ENCODE measurements around the gene MPI.

Gene MPI

GRCh38 chr15:74895830-74896229, 6.0 kb downstream of the MPI start:
- no peak overlapping the region for H3K9ac ChIP-seq (ENCODE audit: low read length)
- no peaks in the 10 kb centered on the region for H3K9me3 ChIP-seq (ENCODE audit: low read length)
- H3K36me3 ChIP-seq (ENCODE audit: insufficient read depth, low read length), result peaks cover 37% of the 10 kb centered on the region
- H3K4me3 ChIP-seq (ENCODE audit: low read depth in 1 of 2, low read length in 2 of 2), result no peak overlapping the region
- peaks cover 1% of the 10 kb centered on the region for H3K4me1 ChIP-seq (ENCODE audit: insufficient read depth, low read length)
- no peaks in the 10 kb centered on the region for H3K27me3 ChIP-seq (ENCODE audit: control insufficient read depth in 1 of 2, insufficient read depth in 2 of 2, low read length in 2 of 2)
- H3K27ac ChIP-seq (ENCODE audit: low read depth, low read length), result no peak overlapping the region

GRCh38 chr15:74896316-74896715, 6.5 kb downstream of the MPI start:
- Histone ChIP-seq H3K9ac (ENCODE audit: low read length) (no peak overlapping the region), H3K4me3 (ENCODE audit: low read depth in 1 of 2, low read length in 2 of 2) (no peak overlapping the region), H3K4me1 (ENCODE audit: insufficient read depth, low read length) (peaks cover 2% of the 10 kb centered on the region), H3K9me3 (ENCODE audit: low read length) (no peaks in the 10 kb centered on the region), H3K27me3 (ENCODE audit: control insufficient read depth in 1 of 2, insufficient read depth in 2 of 2, low read length in 2 of 2) (no peaks in the 10 kb centered on the region), H3K36me3 (ENCODE audit: insufficient read depth, low read length) (peaks cover 42% of the 10 kb centered on the region), H3K27ac (ENCODE audit: low read depth, low read length) (no peak overlapping the region)

- no peak overlapping the region for H3K27ac ChIP-seq (ENCODE audit: low read depth, low read length)
- no peak overlapping the region for H3K4me3 ChIP-seq (ENCODE audit: low read depth in 1 of 2, low read length in 2 of 2)
- H3K27me3 ChIP-seq (ENCODE audit: control insufficient read depth in 1 of 2, insufficient read depth in 2 of 2, low read length in 2 of 2), result no peaks in the 10 kb centered on the region
- H3K4me1 ChIP-seq (ENCODE audit: insufficient read depth, low read length), result peaks cover 12% of the 10 kb centered on the region
- H3K36me3 ChIP-seq (ENCODE audit: insufficient read depth, low read length), result peaks cover 45% of the 10 kb centered on the region
- no peaks in the 10 kb centered on the region for H3K9me3 ChIP-seq (ENCODE audit: low read length)
- H3K9ac ChIP-seq (ENCODE audit: low read length), result no peak overlapping the region
Observed at GRCh38 chr15:74897300-74897701, 7.5 kb downstream of the MPI start.

GRCh38 chr15:74901612-74902063, 11.8 kb downstream of the MPI start:
- Histone ChIP-seq H3K36me3 (ENCODE audit: insufficient read depth, low read length) (peaks cover 56% of the 10 kb centered on the region), H3K9ac (ENCODE audit: low read length) (no peak overlapping the region), H3K9me3 (ENCODE audit: low read length) (no peaks in the 10 kb centered on the region), H3K27ac (ENCODE audit: low read depth, low read length) (peak overlapping the region; percentile 20), H3K27me3 (ENCODE audit: control insufficient read depth in 1 of 2, insufficient read depth in 2 of 2, low read length in 2 of 2) (no peaks in the 10 kb centered on the region), H3K4me3 (ENCODE audit: low read depth in 1 of 2, low read length in 2 of 2) (no peak overlapping the region), H3K4me1 (ENCODE audit: insufficient read depth, low read length) (peaks cover 25% of the 10 kb centered on the region)

- Histone ChIP-seq H3K36me3 (ENCODE audit: insufficient read depth, low read length) (peaks cover 56% of the 10 kb centered on the region), H3K27ac (ENCODE audit: low read depth, low read length) (no peak overlapping the region), H3K9ac (ENCODE audit: low read length) (no peak overlapping the region), H3K9me3 (ENCODE audit: low read length) (no peaks in the 10 kb centered on the region), H3K27me3 (ENCODE audit: control insufficient read depth in 1 of 2, insufficient read depth in 2 of 2, low read length in 2 of 2) (no peaks in the 10 kb centered on the region), H3K4me3 (ENCODE audit: low read depth in 1 of 2, low read length in 2 of 2) (no peak overlapping the region), H3K4me1 (ENCODE audit: insufficient read depth, low read length) (peaks cover 29% of the 10 kb centered on the region)
Observed at GRCh38 chr15:74902295-74903075, 12.6 kb downstream of the MPI start.

GRCh38 chr15:74903676-74904075, 13.8 kb downstream of the MPI start:
- Histone ChIP-seq H3K9ac (ENCODE audit: low read length) (no peak overlapping the region), H3K4me1 (ENCODE audit: insufficient read depth, low read length) (peaks cover 31% of the 10 kb centered on the region), H3K4me3 (ENCODE audit: low read depth in 1 of 2, low read length in 2 of 2) (no peak overlapping the region), H3K36me3 (ENCODE audit: insufficient read depth, low read length) (peaks cover 56% of the 10 kb centered on the region), H3K9me3 (ENCODE audit: low read length) (no peaks in the 10 kb centered on the region), H3K27ac (ENCODE audit: low read depth, low read length) (no peak overlapping the region), H3K27me3 (ENCODE audit: control insufficient read depth in 1 of 2, insufficient read depth in 2 of 2, low read length in 2 of 2) (no peaks in the 10 kb centered on the region)

- H3K4me1 ChIP-seq (ENCODE audit: insufficient read depth, low read length), result peaks cover 31% of the 10 kb centered on the region
- no peak overlapping the region for H3K27ac ChIP-seq (ENCODE audit: low read depth, low read length)
- H3K9ac ChIP-seq (ENCODE audit: low read length), result no peak overlapping the region
- H3K27me3 ChIP-seq (ENCODE audit: control insufficient read depth in 1 of 2, insufficient read depth in 2 of 2, low read length in 2 of 2), result no peaks in the 10 kb centered on the region
- H3K36me3 ChIP-seq (ENCODE audit: insufficient read depth, low read length), result peaks cover 50% of the 10 kb centered on the region
- H3K9me3 ChIP-seq (ENCODE audit: low read length), result no peaks in the 10 kb centered on the region
- no peak overlapping the region for H3K4me3 ChIP-seq (ENCODE audit: low read depth in 1 of 2, low read length in 2 of 2)
Observed at GRCh38 chr15:74904190-74904805, 14.5 kb downstream of the MPI start.

- H3K9me3 ChIP-seq (ENCODE audit: low read length), result no peaks in the 10 kb centered on the region
- peaks cover 34% of the 10 kb centered on the region for H3K36me3 ChIP-seq (ENCODE audit: insufficient read depth, low read length)
- H3K4me1 ChIP-seq (ENCODE audit: insufficient read depth, low read length), result peaks cover 31% of the 10 kb centered on the region
- H3K27ac ChIP-seq (ENCODE audit: low read depth, low read length), result peak overlapping the region; percentile 94
- H3K4me3 ChIP-seq (ENCODE audit: low read depth in 1 of 2, low read length in 2 of 2), result peak overlapping the region; percentile 66 to 90
- no peaks in the 10 kb centered on the region for H3K27me3 ChIP-seq (ENCODE audit: control insufficient read depth in 1 of 2, insufficient read depth in 2 of 2, low read length in 2 of 2)
- peak overlapping the region; percentile 67 for H3K9ac ChIP-seq (ENCODE audit: low read length)
Observed at GRCh38 chr15:74906067-74906449, 16.2 kb downstream of the MPI start.

- no peaks in the 10 kb centered on the region for H3K27me3 ChIP-seq (ENCODE audit: control insufficient read depth in 1 of 2, insufficient read depth in 2 of 2, low read length in 2 of 2)
- H3K4me1 ChIP-seq (ENCODE audit: insufficient read depth, low read length), result peaks cover 25% of the 10 kb centered on the region
- H3K4me3 ChIP-seq (ENCODE audit: low read depth in 1 of 2, low read length in 2 of 2), result peak within 1 kb of the TSS; percentile 66 to 90
- H3K9me3 ChIP-seq (ENCODE audit: low read length), result no peaks in the 10 kb centered on the region
- peak within 1 kb of the TSS; percentile 94 for H3K27ac ChIP-seq (ENCODE audit: low read depth, low read length)
- peak within 1 kb of the TSS; percentile 93 for H3K9ac ChIP-seq (ENCODE audit: low read length)
- peaks cover 30% of the 10 kb centered on the region for H3K36me3 ChIP-seq (ENCODE audit: insufficient read depth, low read length)
Observed at GRCh38 chr15:74906450-74907162, 16.8 kb downstream of the MPI start, which contains the start of gene FAM219B. FAM219B (minus strand) TSS chr15:74906851; CDS start chr15:74906800, 51 bp downstream.

GRCh38 chr15:74907163-74907870, 17.5 kb downstream of the MPI start:
- peak overlapping the region; percentile 94 for H3K27ac ChIP-seq (ENCODE audit: low read depth, low read length)

GRCh38 chr15:74908635-74909034, 18.8 kb downstream of the MPI start:
- H3K9me3 ChIP-seq (ENCODE audit: low read length), result no peaks in the 10 kb centered on the region
- no peak overlapping the region for H3K27ac ChIP-seq (ENCODE audit: low read depth, low read length)
- H3K36me3 ChIP-seq (ENCODE audit: insufficient read depth, low read length), result peaks cover 15% of the 10 kb centered on the region
- H3K4me3 ChIP-seq (ENCODE audit: low read depth in 1 of 2, low read length in 2 of 2), result no peak overlapping the region
- no peak overlapping the region for H3K9ac ChIP-seq (ENCODE audit: low read length)
- H3K27me3 ChIP-seq (ENCODE audit: control insufficient read depth in 1 of 2, insufficient read depth in 2 of 2, low read length in 2 of 2), result no peaks in the 10 kb centered on the region
- H3K4me1 ChIP-seq (ENCODE audit: insufficient read depth, low read length), result peaks cover 18% of the 10 kb centered on the region

More at GRCh38 chr15:74907163-74907870, 17.5 kb downstream of the MPI start:
- peak overlapping the region; percentile 66 to 90 for H3K4me3 ChIP-seq (ENCODE audit: low read depth in 1 of 2, low read length in 2 of 2)
- no peaks in the 10 kb centered on the region for H3K9me3 ChIP-seq (ENCODE audit: low read length)
- H3K4me1 ChIP-seq (ENCODE audit: insufficient read depth, low read length), result peaks cover 18% of the 10 kb centered on the region
- H3K9ac ChIP-seq (ENCODE audit: low read length), result peak overlapping the region; percentile 93
- no peaks in the 10 kb centered on the region for H3K27me3 ChIP-seq (ENCODE audit: control insufficient read depth in 1 of 2, insufficient read depth in 2 of 2, low read length in 2 of 2)
- peaks cover 24% of the 10 kb centered on the region for H3K36me3 ChIP-seq (ENCODE audit: insufficient read depth, low read length)

Measured in muscle layer of colon (tissue), 2 donors.